Occipital lobe (tissue), 2 donors: ENCODE data around the gene TEX53. TPM values are rescaled to one million over a fixed set of nuclear protein-coding genes. Genes with fewer than 3 reads are reported as not detected.
A peak's percentile ranks its signal among the peaks of the same experiment; 100 is the strongest.

Experiments used
- DNase-seq: peaks from one replicate; lab custom pipeline; 2025; lab: John Stamatoyannopoulos, UW
- total RNA-seq: library from RNA; depleted of rRNA; stranded (reverse); fragments of >200 nt; gene quantifications from one replicate; pipeline ENCODE4 v1.2.3, GENCODE V29; 2014

TEX53 gene
- total RNA-seq, result not detected

- DNase-seq, result no peak
Measured at GRCh38 chr9:114657705-114658104, at the start of gene TEX53. Gene TEX53, minus strand, starts transcription at chr9:114657805. Its CDS starts 31 bp downstream, at chr9:114657774.

GRCh38 chr9:114706711-114707110 is 49.1 kb upstream of the TEX53 start:
- no peak for DNase-seq

DNA sequence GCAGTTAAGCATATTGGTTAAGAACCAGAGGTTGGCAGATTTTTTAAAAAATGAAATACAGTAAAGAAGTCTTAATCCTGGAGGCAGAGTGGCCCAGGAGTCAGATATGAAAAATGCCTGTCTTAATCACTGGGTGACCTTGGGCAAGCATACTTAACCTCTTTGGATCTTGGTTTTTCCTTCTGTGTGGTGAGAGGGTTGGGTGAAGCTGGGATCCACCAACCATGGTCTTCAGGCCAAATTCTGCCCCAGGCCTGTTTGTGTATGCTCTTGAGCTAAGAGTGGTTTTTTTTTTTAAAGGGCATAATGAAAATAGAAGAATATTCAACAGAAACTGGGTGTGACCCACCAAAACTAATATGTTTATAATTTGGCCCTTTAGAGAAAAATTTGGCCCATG is 44.4 kb upstream of the TEX53 start:
- DNase-seq, result no peak

- DNase-seq, result no peak
Measured at GRCh38 chr9:114697951-114698351, 40.3 kb upstream of the TEX53 start.

DNA sequence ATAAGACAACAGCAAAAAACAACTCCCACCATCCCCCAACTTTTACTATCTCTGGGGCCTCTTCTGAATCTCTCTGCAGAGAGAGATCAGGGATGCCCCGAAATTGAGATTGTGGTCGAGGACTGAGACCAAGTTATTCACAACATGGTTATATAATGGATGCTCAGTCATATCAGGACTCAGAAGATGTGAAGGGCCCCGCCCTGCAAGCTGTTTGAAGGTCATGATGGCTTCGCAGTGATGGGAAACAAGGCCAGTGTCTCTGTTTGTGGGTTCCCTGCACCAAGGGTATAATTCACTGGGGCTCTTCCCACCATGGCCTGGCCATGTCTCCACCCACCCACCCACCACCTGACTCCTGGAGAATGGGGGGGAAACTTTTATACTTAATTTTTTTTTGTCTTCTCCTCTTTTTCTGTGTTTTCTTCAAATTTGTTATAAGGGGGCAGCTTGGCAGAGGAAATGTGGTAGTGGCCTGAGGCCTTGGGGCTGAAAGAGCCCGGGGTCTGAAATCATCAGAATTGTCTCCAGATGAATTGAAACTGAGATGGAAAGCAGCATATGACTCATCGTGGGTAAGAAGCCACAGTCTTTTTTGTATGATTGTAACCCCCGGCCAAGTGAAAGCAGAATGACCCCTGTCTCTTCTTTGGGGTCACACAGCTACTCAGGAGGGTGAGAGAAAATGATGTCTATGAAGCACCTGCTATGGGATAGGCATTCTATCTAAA is 39.4 kb upstream of the TEX53 start:
- DNase-seq, result no peak

GRCh38 chr9:114695948-114696347 is 38.3 kb upstream of the TEX53 start:
- DNase-seq, result no peak

DNA sequence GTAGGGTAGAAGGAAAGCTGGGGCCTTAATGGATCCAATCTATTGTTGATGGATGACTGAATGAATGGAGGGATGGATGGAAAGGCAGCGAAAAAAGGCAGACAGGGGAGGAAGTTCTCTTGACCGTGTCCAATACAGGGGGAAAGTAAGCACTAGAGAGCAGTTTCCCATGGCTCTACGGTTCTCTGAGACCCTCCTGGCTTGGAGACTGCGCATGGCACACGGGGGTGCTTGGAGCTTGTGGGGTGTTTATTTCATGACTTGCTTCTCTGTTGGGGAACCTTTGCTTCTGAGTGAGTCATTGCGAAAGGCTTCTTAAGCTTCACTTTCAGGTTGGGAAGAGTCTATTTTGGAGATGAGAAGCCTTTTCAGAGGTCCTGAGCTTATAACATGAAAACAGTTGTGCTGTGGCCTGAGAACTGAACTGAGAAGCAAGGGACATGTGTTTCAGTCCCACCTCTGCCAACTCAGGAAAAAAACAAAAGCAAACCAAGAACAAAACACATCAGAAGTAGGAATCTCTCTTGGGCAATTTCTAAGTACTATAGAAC is 37.2 kb upstream of the TEX53 start:
- DNase-seq, result no peak

GRCh38 chr9:114694146-114694545 is 36.5 kb upstream of the TEX53 start:
- DNase-seq, result no peak

GRCh38 chr9:114693248-114693855 is 35.7 kb upstream of the TEX53 start:
- DNase-seq, result no peak

GRCh38 chr9:114691956-114692295 is 34.3 kb upstream of the TEX53 start:
- no peak for DNase-seq

GRCh38 chr9:114691046-114691955 is 33.7 kb upstream of the TEX53 start:
- peak; percentile 14 for DNase-seq

DNA sequence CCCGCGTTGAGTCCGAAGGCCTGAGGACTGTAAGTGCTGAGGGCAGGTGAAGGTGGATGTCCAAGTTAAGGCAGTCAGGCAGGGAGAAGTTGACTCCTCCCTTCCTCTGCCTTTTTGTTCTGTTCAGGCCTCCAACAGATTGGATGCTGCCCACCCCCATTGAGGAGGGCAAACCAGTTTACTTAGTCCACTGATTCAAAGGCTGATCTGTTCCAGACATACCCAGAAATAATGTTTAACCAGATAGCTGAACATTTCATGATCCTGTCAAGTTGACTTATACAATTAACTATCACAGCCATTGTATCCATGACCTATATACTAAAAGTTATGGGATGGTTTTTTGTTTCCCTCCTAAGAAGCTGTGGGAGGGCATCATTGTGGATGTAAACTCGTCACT is 32.7 kb upstream of the TEX53 start:
- no peak for DNase-seq

GRCh38 chr9:114689813-114690212 is 32.2 kb upstream of the TEX53 start:
- DNase-seq, result no peak

DNA sequence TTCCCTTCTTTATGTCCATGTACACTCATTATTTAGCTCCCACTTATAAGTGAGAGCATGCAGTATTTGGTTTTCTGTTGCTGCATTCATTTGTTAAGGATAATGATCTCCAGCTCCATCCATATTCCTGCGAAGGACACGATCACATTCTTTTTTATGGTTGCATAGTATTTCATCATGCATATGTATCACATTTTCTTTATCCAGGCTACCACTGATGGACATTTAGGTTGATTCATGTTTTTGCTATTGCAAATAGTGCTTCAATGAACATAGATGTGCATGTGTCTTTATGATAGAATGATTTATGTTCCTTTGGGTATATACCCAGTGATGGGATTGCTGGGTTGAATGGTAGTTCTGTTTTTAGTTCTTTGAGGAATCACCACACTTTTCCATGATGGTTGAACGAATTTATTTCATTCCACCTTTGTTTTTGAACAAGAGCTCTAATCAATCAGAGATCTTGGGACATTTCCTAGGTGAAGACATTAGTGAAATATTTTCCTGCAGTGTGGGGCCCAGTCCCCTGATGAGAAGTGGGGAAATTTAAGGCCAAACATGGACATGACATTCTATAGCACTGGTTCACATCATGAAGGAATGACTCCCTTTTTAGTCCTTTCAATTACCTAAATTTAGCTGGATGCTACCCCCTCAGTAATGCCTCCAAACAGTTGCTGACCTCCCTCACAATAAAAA is 31.5 kb upstream of the TEX53 start:
- no peak for DNase-seq

DNA sequence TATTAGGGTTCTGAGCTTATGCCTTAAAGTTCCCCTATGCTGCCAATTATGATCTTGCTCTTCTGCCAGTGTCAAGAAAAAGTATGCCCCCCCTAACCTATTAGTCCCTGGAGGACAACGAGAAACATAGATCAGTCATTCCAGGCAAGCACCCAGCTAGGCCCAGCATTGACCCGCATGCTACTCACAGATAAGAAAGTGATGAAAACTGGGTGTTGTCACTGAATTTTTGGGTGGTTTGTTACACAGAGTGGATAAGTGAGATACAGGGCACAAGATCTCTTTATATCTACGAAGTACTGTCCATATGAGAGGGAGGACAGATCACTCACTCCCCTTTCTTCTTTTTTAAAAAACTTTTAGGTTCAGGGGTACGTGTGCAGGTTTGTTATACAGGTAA is 30.8 kb upstream of the TEX53 start:
- no peak for DNase-seq

DNA sequence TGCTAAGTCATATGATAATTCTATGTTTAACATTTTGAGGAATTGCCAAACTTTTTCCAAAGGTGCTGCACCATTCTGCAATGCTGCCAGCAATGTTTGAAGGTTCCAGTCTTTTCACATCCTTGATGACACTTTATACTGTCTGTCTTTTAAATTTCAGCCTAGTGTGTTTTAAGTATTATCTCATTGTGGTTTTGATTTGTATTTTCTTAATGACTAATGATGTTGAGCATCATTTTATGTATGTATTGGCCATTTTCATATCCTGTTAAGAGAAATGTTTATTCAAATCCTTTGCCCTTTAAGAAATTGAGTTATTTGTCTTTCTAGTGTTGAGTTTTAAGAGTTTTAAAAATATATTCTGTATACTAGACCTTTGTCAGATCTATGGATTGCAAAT is 29.4 kb upstream of the TEX53 start:
- DNase-seq, result no peak

DNA sequence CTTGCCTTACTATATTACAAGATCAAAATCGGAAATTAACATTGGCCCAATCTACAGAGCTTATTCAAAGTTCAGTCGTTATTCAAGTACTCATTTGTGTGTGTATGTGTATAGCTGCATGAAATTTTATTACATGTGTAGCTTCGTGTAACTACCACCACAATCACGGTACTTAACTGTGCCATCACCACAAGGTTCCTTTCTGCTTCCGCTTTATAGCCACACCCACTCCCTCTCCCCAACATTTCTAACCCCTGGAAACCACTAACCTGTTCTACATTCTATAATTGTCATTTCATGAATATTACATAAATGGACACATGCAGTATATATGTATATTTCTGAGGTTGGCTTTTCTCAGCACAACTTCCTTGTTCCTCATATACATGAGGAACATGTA is 28.3 kb upstream of the TEX53 start:
- DNase-seq, result no peak

DNA sequence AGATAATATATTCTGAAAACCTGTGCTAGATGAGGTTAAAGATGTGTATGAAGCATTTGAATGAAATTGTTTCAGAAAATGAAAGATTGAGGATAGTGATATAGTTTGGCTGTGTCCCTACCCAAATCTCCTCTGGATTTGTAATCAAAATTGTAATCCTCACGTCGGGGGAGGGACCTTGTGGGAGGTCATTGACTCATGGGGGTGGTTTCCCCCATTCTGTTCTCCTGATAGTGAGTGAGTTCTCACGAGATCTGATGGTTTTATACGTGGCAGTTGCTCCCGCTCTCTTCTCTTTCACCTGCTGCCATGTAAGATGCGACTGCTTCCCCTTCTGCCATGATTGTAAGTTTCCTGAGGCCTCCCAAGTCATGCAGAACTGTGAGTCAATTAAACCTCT is 26.4 kb upstream of the TEX53 start:
- no peak for DNase-seq

- no peak for DNase-seq
Measured at GRCh38 chr9:114682846-114683245, 25.2 kb upstream of the TEX53 start.

GRCh38 chr9:114681594-114682332 is 24.2 kb upstream of the TEX53 start, which contains the start of gene TEX48:
Gene TEX48, minus strand, starts transcription at chr9:114682192. Its CDS starts 10,469 bp downstream, at chr9:114671723.
- DNase-seq, result no peak
